CD4-positive, alpha-beta T cell treated with Interleukin-4 for 4 hours (primary cell): ENCODE results near the gene GTF2H3.

ENCODE experiments used
- DNase-seq: peaks from one replicate; pipeline ENCODE4 v3.0.0-alpha.2; 2020

The GTF2H3 gene

DNA sequence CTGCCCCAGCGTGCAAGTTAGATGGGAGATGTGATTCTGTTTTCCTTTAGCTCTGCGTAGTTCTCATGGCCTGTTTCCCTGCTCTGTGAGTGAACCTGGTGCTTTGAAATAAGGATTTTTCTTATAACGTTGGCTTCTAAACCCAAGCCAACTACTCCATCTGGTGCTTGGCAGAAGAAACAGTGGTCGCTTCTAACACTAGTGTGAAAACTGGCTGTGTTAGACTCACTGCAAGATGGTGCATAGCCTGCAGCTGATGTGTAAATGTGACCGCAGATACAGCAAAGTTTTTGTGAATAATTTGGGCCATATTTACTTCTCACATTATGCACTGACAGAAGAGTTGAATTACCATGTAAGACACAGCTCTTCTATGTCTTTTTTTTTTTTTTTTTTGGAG lies 12.2 kb downstream of the GTF2H3 start:
- DNase-seq = no peak

DNA sequence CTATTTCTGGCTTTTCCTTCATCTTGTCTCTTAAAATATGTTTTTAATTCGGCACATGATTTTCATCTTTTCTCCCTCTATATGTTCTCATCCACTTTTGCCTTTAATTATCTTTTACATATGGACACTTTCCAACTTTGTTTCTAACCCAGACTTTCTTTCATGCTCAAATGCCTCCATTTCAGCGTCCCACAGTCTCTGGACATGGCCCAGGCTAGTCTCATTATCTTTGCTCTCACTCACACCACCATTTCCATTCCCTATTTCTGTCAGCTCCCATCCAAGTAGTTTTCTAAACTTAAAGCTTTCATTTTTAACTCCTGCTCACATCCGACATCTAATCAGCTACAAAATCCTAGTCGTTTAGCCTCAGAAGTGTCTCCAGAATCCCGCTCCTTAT lies 14.8 kb downstream of the GTF2H3 start:
- no peak for DNase-seq

DNA sequence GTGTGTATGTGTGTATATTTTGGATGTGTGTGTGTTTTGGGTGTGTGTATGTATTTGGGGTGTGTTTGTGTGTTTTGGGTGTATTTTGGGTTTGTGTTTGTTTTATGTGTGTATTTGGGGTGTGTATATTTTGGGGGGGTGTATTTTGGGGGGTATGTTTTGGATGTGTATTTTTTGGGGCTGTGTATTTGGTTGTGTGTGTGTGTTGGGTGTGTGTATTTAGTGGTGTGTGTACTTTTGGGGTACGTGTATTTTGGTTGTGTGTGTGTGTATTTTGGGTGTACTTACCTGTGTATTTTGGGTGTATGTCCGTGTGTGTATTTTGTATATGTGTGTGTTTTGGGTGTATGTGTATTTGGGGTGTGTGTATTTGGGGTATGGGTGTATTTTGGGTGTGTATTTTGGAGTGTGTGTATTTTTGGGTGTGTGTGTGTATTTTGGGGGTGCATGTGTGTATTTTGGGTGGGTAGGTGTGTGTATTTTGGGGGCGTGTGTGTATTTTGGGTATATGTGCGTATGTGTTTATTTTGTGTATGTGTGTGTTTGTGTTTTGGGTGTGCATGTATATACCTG lies 20.6 kb downstream of the GTF2H3 start:
- DNase-seq = no peak

DNA sequence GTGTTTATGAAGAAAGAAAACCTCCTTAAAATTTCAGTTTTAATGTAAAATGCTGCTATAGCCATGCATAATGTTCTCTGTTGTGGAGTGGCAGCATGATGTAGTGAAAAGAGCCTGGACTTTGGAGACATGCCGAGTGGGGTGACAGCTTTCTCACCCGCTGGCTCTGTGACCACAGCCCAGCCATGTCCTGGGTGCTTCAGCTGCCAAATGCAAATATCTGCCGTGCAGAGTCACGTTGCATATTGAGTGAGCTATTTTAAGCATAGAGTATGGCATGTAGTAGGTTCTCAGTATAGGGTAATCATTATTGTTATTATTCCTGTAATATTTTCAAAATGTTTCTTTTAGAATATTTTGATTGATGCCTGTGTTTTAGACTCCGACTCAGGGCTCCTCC lies 21.8 kb downstream of the GTF2H3 start:
- DNase-seq = no peak

DNA sequence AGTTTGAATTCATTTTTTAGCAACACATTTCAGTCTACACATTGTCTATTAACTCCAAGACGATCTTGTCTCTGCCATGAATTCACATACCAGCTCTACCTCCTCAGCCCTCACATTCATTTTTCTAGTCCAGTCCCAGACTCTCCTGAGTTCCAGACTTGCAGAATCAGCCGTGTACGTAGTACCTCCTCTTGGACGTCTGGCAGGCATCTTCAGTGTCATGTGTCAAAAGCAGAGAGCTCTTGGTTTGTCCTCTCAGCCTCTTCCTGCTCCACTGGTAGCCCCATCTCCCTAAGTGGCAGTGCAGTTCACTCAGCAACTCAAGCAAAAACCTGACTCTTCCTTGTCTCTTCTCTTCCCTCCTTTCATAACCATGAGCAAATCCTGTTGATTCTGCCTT lies 22.8 kb downstream of the GTF2H3 start:
- no peak for DNase-seq

DNA sequence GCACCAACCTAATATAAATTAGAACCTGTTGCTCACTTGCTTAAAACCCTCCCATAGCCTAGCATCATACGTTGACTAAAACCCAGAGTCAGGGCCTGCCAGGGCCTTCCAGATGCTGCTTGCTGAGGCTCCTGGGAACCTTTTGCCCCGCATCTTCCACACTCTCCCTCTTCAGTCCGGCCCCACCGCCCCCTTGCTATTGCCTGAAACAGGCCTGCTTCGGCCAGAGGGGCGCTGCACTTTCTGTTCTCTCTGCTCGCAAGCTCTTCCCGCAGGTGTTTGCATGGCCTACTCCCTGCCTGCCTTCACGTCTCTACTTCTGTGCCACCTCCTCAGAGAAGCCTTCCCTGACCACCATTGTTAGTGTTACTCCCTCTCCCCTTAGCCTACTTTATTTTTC lies 23.6 kb downstream of the GTF2H3 start:
- no peak for DNase-seq

DNA sequence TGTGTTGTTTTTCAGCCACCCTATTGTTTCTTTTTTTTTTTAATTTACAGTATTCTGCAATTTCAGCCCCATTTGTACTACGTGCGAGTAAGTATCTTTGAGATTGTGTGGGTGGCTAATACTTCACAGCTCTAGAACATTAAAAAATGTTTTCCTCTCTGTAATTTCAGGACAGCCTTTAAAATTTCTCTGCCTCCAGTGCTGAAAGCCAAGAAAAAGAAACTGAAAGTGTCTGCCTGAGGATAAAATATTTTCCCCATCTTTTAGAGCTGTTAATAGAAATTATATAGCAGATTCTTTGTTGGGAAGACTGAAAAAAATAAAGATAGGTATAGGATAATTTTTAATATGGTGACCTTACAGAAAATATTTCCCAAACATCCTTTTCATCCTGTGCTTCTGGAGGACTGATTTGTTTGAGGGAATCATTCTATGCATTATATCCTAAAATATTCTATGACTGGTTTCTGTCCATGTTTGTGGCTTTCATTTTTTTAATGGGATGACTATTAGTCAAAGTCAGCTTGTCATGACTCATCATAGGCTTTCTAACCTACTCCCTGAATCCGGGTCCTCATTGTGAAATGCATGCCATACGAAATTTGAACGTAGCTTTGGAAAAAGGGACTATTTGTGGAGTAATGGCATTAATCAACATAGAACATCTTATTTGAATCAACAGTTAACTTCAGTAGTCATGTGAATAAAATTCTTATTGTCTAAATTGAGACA lies 26.5 kb downstream of the GTF2H3 start:
- no peak for DNase-seq

DNA sequence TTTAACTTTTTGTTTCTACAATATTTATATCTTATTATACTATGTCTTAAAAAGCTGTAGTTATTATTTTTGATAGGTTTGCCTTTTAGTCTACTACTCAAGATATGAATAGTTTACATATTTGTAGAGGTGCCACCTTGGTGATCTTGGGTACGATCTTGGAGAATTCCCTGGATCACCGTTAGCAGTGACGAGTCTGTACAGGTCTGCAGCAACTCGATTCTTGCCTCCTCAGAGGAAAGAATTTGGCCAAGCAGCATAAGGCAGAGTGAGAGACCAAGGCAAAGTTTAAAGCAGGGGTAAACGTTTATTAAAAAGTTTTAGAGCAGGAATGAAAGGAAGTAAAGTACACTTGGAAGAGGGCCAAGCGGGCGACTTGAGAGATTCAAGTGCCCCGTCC lies 34.1 kb downstream of the GTF2H3 start:
- no peak for DNase-seq

DNA sequence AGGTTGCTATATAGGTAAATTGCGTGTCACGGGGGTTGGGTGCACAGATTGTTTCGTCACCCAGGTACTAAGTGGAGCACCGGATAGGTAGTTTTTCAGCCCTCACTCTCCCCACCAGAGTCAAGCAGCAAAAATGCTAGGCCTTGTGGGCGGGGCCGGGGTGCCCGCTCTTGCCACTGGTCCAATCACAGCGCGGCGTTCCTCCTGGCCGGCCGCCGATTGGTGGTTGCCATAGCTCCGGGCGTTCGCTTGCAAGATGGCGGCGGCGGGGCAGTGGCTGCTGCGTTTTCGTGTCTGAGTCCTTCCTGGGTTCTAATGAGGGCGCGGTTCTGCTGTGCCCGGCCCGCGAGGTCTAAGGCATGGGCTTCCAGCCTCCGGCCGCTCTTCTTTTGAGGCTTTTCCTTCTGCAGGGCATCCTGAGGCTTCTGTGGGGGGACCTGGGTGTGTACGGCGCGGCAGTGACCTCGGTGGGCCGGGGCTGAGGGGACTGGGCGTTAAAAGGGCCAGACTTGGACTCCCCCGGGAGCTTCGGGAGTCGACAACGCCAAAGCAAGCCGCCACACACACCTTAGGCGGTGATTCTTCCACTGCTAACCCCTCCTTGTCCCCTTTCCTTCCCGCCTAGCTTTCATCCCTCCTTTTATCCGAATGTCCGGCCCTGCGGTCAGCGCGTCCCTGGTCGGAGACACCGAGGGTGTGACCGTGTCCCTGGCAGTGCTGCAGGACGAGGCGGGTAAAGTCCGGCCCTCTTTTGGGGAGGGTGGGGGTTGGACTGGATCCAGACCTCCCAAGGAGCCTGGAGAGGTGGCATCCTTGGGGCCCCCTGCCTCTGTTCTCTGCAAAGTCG lies 37.5 kb downstream of the GTF2H3 start, which contains the start of gene TCTN2:
Gene TCTN2, plus strand, starts transcription at position 232 of the 847 bp plus-strand sequence. Its CDS starts 128 bp downstream, at position 360.
- DNase-seq = peak; percentile 94

DNA sequence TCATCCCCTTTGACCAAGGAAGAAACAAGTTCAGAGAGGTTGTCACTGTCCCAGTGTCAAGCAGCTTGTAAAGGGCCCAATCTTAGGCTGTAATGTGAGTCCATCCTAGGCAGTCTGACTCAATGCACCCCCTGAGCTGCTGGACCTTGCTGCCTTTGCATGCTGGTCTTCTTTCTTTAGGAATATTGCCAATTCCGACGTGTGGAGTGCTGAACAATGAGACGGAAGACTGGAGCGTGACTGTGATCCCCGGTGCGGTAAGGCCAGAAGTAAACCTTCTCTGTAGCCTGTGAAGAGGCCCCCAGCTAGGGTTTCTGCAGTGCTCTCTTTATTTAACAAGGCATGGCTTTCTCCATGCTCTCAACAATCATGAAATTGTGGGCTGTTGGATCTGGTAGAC lies 38.2 kb downstream of the GTF2H3 start:
- no peak for DNase-seq

DNA sequence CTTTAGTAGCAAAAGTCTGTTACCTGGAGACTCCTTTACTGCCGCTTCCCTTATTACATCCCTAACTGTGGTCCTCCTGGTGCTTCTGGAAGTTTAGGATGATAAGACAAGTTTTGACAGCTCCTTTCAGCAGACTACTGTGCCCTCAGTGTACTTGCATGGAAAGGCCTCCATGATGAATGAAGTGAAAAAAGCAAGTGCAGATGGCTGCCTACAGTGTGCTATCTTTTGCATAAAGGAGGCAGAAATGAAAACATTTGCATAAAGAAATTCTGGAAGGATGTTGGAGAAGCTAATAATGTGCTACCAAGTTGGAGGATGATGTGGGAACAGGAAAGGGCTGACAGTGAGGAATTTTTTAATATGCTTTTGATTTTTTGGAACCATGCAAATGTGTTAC lies 41.8 kb downstream of the GTF2H3 start:
- no peak for DNase-seq

DNA sequence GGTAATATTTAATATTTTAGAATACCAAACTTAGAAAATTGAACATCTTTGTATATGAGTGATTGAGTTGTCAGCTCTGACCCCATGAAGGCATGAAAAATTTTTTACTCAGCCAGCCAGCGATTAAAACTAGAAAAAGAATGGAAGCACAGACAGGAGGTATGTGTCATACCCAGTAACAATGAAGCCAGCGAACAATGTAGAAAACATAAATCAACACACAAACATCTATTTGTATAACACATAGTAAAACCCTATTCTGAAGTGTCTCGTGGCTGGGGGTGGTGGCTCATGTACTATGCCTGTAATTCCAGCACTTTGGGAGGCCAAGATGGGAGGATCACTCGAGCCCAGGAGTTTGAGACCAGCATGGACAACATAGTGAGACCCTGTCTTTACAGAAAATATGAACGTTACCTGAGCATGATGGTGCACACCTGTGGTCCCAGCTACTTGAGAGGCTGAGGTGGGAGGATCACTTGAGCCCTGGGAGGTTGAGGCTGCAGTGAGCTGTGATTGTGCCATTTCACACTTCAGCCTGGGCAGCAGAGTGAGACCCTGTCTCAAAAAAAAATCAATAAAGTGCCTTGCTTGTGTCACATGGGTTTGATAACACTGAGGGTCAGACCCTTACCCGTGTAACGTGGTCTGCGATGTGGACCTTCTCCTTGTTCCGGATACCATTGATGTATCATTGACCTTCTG lies 43.1 kb downstream of the GTF2H3 start:
- DNase-seq = no peak

DNA sequence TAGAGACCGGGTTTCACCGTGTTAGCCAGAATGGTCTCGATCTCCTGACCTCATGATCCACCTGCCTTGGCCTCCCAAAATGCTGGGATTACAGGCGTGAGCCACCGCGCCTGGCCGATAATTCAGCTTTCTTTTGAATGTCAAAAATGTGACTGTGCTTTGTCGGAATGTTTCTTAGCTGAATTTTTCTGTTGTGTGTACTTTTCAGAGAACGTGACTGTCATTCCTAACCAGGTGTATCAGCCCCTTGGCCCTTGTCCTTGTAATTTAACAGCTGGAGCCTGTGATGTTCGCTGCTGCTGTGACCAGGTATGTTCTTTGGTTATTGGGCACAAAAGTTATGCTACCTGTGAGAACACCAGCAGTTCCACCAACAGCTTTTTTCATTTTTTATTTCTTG lies 45.4 kb downstream of the GTF2H3 start:
- DNase-seq = no peak

DNA sequence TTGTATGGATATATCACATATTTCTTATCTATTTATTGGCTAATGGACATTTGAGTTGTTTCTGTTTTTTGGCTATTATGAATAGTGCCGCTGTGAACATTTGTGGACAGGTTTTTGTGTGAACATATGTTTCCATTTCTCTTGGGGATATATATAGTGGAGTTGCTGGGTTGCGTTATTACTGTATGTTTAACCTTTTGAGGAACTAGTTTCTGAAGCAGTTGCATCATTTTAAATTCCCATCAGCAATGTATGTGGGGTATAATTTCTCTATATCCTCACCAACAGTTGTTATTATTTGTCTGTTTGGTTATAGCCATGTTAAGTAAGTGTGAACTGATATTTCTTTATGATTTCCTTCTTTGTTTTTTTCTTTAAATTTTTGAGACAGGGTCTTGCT lies 48.0 kb downstream of the GTF2H3 start:
- no peak for DNase-seq

DNA sequence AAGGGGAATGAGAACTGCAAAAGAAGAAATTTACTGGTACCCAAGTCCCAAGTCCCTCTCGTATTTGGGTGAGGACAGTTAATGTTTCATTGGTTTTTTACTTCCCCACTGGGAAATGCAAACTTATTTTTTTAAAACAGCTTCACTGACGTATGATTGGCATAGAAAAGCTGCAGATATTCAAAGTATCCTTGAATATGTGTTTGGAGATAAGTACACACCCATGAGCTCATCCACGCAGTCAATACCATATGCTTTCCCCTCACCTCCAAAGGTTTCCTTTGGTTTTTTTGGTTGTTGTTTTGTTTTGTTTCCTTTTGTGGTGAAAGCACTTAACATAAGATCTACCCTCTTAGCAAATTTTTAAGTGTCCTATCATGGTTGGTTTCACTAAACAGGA lies 50.3 kb downstream of the GTF2H3 start:
- no peak for DNase-seq

DNA sequence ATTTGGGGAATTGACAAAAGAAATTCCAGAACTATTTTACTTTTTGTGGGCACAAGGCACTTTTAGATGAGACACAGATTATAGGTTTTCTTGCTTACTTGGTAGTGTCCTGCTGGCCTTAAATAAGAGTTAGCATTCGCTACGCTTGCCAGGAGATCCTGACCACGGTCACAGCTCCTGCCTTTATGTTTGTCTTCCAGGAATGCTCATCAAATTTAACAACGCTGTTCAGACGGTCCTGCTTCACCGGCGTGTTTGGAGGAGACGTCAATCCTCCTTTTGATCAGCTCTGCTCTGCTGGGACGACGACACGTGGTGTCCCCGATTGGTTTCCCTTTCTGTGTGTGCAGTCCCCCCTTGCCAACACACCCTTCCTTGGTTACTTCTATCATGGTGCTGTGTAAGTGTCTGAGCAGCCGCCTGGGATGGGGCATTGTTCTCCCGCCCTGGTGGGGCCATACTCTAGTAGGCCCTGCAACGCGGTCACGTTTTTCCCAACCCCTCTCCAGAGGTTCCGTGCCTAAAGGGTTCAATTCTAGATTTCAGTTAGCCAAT lies 53.1 kb downstream of the GTF2H3 start:
- DNase-seq = no peak

DNA sequence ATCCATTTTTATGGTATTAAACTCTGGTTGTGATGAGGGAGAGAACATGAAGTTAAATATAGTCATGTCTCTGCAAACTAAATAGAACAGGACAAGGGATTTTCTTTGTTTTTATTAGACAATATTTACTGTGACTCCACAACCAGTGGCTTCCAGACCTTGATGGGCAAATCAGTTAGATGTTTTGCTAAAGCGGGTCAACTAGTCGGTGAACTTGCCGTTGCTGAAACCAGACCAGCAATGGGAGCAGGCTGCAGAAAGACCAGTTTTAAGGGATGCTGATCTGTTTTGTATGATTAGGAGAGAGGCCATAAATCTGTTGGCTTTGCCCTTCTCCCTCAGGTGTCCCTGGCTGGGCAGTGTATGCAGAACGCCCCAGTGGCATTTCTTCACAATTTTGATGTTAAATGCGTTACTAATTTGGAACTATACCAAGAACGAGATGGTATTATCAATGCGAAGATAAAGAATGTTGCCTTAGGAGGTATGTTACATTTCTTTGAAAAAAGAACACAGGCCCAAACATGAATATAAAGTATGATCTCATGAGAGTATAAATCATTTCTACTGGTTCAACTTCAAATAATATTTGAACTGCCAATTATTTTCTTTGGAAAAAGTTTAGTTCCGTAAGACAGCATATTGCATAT lies 56.7 kb downstream of the GTF2H3 start:
- DNase-seq = no peak

DNA sequence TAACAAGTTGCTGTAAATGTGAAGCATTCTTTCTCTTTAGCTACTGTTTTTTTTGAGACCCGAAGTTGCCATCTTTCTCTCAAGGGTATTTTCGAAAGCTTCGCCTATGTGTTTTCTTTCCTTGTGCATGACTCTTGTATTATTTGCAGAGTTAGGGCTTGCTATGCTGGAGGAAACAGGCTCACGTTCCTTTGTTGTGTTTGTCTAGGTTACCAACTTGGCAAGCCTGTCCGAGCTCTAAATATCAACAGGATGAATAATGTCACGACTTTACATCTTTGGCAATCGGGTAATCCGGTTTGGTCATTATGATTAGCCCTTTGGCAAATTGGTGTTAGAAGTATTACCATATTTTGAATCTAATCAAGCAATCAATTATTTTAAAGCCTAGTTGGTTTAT lies 62.6 kb downstream of the GTF2H3 start:
- no peak for DNase-seq

DNA sequence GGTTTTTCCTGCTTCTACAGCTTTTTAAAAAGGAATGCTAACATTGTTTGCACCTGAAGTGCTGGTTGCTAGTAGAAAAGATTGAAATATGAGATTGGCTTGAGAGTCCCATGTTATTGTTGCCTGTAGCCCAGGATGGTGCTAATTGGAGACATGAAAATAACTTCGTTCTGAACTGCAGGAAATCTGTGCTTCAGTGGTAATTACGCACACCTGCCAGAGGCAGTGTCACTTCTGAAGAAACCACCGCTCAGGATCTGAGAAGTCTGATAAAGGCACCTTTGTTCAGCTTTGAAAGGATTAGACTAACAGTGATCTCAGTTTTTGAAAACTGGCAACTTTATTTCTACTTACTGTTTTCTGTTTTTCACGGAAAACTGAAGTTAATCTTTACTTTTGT lies 63.0 kb downstream of the GTF2H3 start:
- no peak for DNase-seq

DNA sequence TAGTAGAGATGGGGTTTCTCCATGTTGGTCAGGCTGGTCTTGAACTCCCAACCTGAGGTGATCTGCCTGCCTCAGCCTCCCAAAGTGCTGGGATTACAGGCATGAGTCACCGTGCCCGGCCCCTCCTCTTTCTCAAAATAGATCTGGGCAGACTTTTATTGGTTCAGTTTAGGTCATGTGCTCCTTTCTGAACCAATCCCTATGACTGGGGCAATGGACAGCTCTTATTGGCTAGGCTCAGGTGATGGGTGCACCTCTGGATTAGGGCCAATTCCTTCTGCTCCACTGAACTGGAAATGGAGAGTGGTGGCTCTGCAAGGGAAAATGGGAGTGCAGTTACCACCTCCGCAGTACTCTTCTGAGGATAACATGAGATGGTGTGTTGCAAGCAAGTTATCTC lies 72.3 kb downstream of the GTF2H3 start:
- DNase-seq = no peak

DNA sequence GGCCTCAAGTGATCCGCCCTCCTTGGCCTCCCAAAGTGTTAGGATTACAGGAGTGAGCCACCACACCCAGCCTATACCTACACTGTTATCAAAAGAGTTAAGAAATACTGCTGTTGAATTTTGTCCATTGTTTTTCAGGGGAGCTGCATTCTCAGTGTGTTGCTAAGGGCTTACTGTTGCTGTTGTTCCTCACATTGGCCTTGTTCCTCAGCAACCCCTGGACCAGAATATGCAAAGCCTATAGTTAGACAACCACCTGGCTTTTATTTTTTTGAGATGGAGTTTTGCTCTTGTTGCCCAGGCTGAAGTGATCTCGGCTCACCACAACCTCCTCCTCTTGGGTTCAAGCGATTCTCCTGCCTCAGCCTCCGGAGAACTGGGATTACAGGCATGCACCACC lies 73.8 kb downstream of the GTF2H3 start:
- DNase-seq = no peak
